Ishikawa (cell line): ENCODE measurements around the gene BIRC2.

ENCODE experiments used
- CREB1 ChIP-seq: IDR thresholded peaks from 2 replicates; pipeline ENCODE4 v1.6.1; 2012; ENCODE audit warnings: low read depth
- EGR1 ChIP-seq: IDR thresholded peaks from 2 replicates; pipeline ENCODE4 v1.6.1; 2012
- EP300 ChIP-seq: IDR thresholded peaks from 2 replicates; pipeline ENCODE4 v1.6.1; 2012; ENCODE audit warnings: borderline replicate concordance
- RAD21 ChIP-seq: IDR thresholded peaks from 2 replicates; pipeline ENCODE4 v1.6.1; 2012; ENCODE audit warnings: low read depth
- TAF1 ChIP-seq: IDR thresholded peaks from 2 replicates; pipeline ENCODE4 v1.6.1; 2012; ENCODE audit warnings: low read depth, mild to moderate bottlenecking
- TCF12 ChIP-seq: IDR thresholded peaks from 2 replicates; pipeline ENCODE4 v1.6.1; 2012; ENCODE audit warnings: low read depth
- TEAD4 ChIP-seq: IDR thresholded peaks from 2 replicates; pipeline ENCODE4 v1.6.1; 2012
- USF1 ChIP-seq: IDR thresholded peaks from 2 replicates; pipeline ENCODE4 v1.6.1; 2012
- YY1 ChIP-seq: IDR thresholded peaks from 2 replicates; pipeline ENCODE4 v1.6.1; 2012; ENCODE audit warnings: low read depth
- TF ChIP-seq, protein P1 (sequence below): IDR thresholded peaks from 2 replicates; pipeline ENCODE4 v1.6.1; 2012; ENCODE audit warnings: low read depth, mild to moderate bottlenecking
- TF ChIP-seq, protein P2 (sequence below): IDR thresholded peaks from 2 replicates; pipeline ENCODE4 v1.6.1; 2012

DNA sequence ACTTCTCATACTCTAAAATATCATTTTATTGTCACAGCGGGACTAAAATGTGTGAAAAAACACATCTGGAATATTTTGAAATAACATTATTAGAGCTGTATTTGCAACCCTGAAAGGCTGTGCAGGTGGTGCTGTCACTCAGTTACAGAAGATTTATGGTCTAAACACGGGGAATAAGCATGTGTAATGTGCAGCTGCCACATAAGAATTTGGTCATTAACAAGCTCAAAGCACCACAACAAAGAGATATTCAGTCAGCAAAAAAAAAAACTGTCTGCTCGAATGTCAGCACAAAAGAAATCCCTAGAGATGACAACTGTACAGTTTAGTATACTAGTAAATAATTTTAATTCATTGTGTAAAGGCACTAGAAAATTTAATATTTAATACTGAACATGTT, 74.2 kb downstream of the BIRC2 start:
- TF ChIP-seq TAF1 (no peak), YY1 (no peak), RAD21 (no peak), EP300 (no peak), TCF12 (no peak), CREB1 (no peak), USF1 (no peak), TEAD4 (no peak), EGR1 (no peak)
- TF ChIP-seq, protein P1, sequence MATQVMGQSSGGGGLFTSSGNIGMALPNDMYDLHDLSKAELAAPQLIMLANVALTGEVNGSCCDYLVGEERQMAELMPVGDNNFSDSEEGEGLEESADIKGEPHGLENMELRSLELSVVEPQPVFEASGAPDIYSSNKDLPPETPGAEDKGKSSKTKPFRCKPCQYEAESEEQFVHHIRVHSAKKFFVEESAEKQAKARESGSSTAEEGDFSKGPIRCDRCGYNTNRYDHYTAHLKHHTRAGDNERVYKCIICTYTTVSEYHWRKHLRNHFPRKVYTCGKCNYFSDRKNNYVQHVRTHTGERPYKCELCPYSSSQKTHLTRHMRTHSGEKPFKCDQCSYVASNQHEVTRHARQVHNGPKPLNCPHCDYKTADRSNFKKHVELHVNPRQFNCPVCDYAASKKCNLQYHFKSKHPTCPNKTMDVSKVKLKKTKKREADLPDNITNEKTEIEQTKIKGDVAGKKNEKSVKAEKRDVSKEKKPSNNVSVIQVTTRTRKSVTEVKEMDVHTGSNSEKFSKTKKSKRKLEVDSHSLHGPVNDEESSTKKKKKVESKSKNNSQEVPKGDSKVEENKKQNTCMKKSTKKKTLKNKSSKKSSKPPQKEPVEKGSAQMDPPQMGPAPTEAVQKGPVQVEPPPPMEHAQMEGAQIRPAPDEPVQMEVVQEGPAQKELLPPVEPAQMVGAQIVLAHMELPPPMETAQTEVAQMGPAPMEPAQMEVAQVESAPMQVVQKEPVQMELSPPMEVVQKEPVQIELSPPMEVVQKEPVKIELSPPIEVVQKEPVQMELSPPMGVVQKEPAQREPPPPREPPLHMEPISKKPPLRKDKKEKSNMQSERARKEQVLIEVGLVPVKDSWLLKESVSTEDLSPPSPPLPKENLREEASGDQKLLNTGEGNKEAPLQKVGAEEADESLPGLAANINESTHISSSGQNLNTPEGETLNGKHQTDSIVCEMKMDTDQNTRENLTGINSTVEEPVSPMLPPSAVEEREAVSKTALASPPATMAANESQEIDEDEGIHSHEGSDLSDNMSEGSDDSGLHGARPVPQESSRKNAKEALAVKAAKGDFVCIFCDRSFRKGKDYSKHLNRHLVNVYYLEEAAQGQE = no peak
- TF ChIP-seq, protein P2, sequence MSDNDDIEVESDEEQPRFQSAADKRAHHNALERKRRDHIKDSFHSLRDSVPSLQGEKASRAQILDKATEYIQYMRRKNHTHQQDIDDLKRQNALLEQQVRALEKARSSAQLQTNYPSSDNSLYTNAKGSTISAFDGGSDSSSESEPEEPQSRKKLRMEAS = no peak
